K562 (cell line): ENCODE data around the gene MAN1A1. TPM values are rescaled to one million over a fixed set of nuclear protein-coding genes. Genes with fewer than 3 reads are reported as not detected.
A peak's percentile ranks its signal among the peaks of the same experiment; 100 is the strongest.

ENCODE experiments used
- ARID2 ChIP-seq: fragments of 450-650 bp; IDR thresholded peaks from 2 replicates; pipeline ENCODE4 v1.6.1; 2017; ENCODE audit warnings: antibody characterized with exemption, mild to moderate bottlenecking
- BDP1 ChIP-seq: IDR thresholded peaks from 3 replicates; pipeline ENCODE4 v1.6.1; 2011; ENCODE audit not compliant: insufficient read length, insufficient read depth
- CXXC5 ChIP-seq: fragments of 250-450 bp; sonication (Bioruptor Pico); IDR thresholded peaks from 2 replicates; pipeline ENCODE4 v1.8.0; 2022; ENCODE audit warnings: inconsistent platforms, mild to moderate bottlenecking, moderate library complexity
- EZH2 ChIP-seq: IDR thresholded peaks from 2 replicates; pipeline ENCODE4 v1.6.1; 2012; ENCODE audit warnings: low read depth, mild to moderate bottlenecking, inconsistent platforms, low read length, borderline replicate concordance
- KDM5B ChIP-seq: fragments of 200-600 bp; sonication (generic); IDR thresholded peaks from 2 replicates; pipeline ENCODE4 v1.6.1; 2012; ENCODE audit warnings: low read depth, mild to moderate bottlenecking, moderate library complexity, low read length, control low read depth, inconsistent platforms; ENCODE audit not compliant: insufficient replicate concordance
- MTA2 ChIP-seq: fragments of 450-650 bp; IDR thresholded peaks from 2 replicates; pipeline ENCODE4 v1.6.1; 2016; ENCODE audit warnings: low read depth
- MXD1 ChIP-seq: fragments of 250-450 bp; sonication (Bioruptor Pico); IDR thresholded peaks from 2 replicates; pipeline ENCODE4 v1.8.0; 2021; ENCODE audit warnings: borderline replicate concordance, mild to moderate bottlenecking, moderate library complexity; ENCODE audit not compliant: poor library complexity, severe bottlenecking
- NFE2L1 ChIP-seq: fragments of 450-650 bp; IDR thresholded peaks from 2 replicates; pipeline ENCODE4 v1.6.1; 2016; ENCODE audit warnings: missing genetic modification characterization, low read depth, mild to moderate bottlenecking, missing compliant biosample characterization, moderate library complexity, borderline replicate concordance
- NRF1 ChIP-seq, 2 experiments: fragments of 450-650 bp; IDR thresholded peaks in 1 of 2; conservative IDR thresholded peaks in 1 of 2; 2 replicates each; pipeline ENCODE4 v1.6.1; 2014; ENCODE audit warnings: mild to moderate bottlenecking in 2 of 2
- POLR2AphosphoS5 ChIP-seq: IDR thresholded peaks from 2 replicates; pipeline ENCODE4 v1.6.1; 2011; ENCODE audit warnings: mild to moderate bottlenecking, low read depth, low read length, moderate library complexity; ENCODE audit not compliant: control insufficient read depth, insufficient read depth
- RBBP5 ChIP-seq: fragments of 200-600 bp; sonication (generic); IDR thresholded peaks from 2 replicates; pipeline ENCODE4 v1.6.1; 2012; ENCODE audit warnings: borderline replicate concordance, mild to moderate bottlenecking, low read length, control low read depth, inconsistent platforms; ENCODE audit not compliant: insufficient read depth, poor library complexity, severe bottlenecking
- STAT5A ChIP-seq: IDR thresholded peaks from 2 replicates; pipeline ENCODE4 v1.6.1; 2012; ENCODE audit warnings: low read length, inconsistent platforms, borderline replicate concordance
- TAL1 ChIP-seq: fragments of 450-650 bp; IDR thresholded peaks from 2 replicates; pipeline ENCODE4 v1.6.1; 2016; ENCODE audit warnings: mild to moderate bottlenecking
- ZBTB8A ChIP-seq: fragments of 450-650 bp; IDR thresholded peaks from 2 replicates; pipeline ENCODE4 v1.6.1; 2018; ENCODE audit warnings: mild to moderate bottlenecking, moderate library complexity; ENCODE audit not compliant: partially characterized antibody
- polyA plus RNA-seq, 8 experiments: library from polyadenylated mRNA; depleted of rRNA in 4 of 8; stranded (reverse) in 5 of 8; unstranded in 3 of 8; fragments of >200 nt; fragmentation: Nextera tagmentation in 2 of 8; fragmentation: Illumina TruSeq in 1 of 8; extraction: Ambion mirVana in 2 of 8; extraction: Trizol in 1 of 8; gene quantifications; 2 replicates each; pipeline versions ENCODE4 v1.2.1 to v1.2.3, GENCODE V29; 2011 to 2014; ENCODE audit warnings: inconsistent platforms in 1 of 8, missing spikeins in 1 of 8
- total RNA-seq, 7 experiments: library from RNA; depleted of rRNA in 6 of 7; stranded (reverse); fragments of >200 nt in 6 of 7; fragmentation: Illumina TruSeq in 2 of 7; extraction: Trizol in 2 of 7; gene quantifications; 2 replicates each; pipeline versions ENCODE4 v1.2.1 to v1.2.3, GENCODE V29; 2011 to 2021; ENCODE audit warnings: low replicate concordance in 1 of 7
- TF ChIP-seq, protein P1 (sequence below): fragments of 250-450 bp; sonication (Bioruptor Pico); IDR thresholded peaks from 2 replicates; pipeline ENCODE4 v1.5.0; 2021; ENCODE audit warnings: mild to moderate bottlenecking, moderate library complexity
- TF ChIP-seq, protein P2 (sequence below), 2 experiments: fragments of 450-650 bp in 1 of 2; IDR thresholded peaks; 2 replicates each; pipeline ENCODE4 v1.6.1; 2011 to 2017; ENCODE audit warnings: low read depth in 2 of 2, antibody characterized with exemption in 1 of 2, borderline replicate concordance in 1 of 2, low read length in 1 of 2, mild to moderate bottlenecking in 1 of 2, mixed read lengths in 1 of 2; ENCODE audit not compliant: control insufficient read depth in 1 of 2

Gene MAN1A1
- total and polyA plus RNA-seq, 9 of the 15 experiments (the other 6 are each of a cell fraction or from before 2014, with no cell fraction given): 24.5 to 78.4 (median 59.7) TPM

DNA sequence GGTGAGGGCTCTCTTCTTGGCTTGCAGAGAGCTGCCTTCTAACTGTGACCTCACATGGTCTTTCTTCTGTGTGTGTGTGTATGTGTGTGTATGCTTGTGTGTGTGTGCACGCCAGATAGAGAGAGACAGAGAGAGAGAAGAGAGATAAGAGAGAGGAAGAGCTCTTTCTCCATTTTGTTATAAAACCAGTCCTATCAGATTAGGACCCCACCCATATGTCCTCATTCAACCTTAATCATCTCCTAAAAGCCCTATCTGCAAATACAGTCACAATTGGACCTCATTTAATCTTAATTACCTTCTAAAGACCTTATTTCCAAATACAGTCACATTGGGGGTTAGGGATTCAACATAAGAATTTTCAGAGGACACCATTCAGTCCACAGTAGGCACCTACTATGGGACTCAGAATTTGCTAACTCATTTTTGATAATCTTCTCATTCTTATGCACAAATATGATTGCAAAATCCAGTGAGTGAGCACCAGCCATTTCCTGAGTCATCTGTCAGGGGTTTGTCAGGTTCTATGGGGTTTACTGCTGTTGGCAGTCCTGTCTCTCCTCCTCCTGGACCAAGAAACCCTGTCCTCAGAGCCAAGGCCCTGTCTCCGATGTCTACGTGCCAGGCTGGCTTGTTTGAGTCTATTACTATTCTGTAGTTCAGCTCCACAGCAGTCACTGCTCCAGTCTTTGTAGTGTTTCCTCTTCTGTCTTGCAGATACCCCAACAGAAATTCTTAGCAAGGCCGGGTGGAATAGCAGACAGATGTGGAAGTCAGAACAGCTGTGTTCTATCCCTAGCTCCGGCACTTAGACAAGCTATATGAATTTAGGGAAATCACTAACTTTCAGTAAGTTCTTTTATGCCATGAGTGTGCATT lies 212.1 kb downstream of the MAN1A1 start (continued):
- TF ChIP-seq, protein P1, sequence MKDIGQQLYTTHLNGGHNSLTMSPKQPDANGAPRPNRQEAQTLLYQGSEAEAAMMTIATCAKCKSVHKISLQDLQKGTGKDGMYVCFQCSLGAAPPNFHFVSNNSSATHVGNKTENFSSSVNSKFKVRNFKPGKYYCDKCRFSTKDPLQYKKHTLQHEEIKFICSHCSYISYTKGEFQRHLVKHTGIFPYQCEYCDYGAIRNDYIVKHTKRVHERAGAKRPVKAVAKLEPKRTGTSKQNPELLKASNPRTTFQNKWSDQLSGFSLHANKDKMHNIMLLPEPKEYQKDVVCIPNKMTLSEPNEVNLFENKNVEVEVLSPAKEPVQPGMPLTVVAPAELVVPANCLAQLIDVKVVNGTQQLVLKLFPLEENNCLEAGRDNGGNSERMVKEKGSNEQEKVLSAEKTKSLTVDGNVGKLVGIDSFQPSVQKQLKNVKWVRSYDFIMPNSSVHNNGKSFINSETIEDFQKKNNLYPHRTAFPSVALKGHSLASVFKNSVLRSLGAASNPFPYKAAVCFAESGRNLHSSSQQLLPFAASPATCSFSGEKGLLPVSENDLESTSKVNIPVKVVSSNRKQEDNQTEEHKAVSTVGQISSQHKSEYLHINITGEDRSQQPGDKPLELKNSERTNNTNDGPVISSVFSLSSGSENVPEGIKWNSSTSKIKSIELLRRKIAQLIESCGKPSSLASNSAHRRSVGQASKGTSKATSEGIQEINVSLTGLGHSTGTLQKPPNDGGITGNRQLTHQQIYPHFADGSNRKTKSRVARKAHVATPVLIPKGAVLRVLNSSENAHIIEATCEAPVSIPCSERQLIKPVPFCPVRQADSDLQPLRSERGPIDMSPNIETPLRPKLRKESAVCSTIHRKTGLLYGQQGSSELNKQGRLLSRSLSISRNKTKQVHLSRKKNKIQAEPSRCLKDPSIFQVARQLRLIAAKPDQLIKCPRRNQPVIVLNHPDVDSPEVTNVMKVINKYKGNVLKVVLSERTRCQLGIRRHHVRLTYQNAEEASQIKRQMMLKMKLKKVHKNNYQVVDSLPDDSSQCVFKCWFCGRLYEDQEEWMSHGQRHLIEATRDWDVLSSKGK (CRISPR knock-in tag): no peak
- TF ChIP-seq NFE2L1 (peak; percentile 44; the same call in 1 of the 2 replicates), BDP1 (no peak), NRF1 (conservative IDR thresholded peaks at IDR 0.05 in 1 of 2, IDR thresholded peaks at IDR 0.05 in 1 of 2) (peak in 1 of 2 experiments; percentile 18; a peak in 2 of 4 replicates), EZH2 (no peak), MXD1 (CRISPR knock-in tag) (no peak), ARID2 (peak; percentile 53), STAT5A (peak; percentile 59), KDM5B (no peak), ZBTB8A (no peak), RBBP5 (no peak), MTA2 (peak; percentile 89), CXXC5 (CRISPR knock-in tag) (peak; percentile 85), POLR2AphosphoS5 (peak; percentile 67; the same call in 1 of the 2 replicates), TAL1 (peak; percentile 90)
- TF ChIP-seq, protein P2, sequence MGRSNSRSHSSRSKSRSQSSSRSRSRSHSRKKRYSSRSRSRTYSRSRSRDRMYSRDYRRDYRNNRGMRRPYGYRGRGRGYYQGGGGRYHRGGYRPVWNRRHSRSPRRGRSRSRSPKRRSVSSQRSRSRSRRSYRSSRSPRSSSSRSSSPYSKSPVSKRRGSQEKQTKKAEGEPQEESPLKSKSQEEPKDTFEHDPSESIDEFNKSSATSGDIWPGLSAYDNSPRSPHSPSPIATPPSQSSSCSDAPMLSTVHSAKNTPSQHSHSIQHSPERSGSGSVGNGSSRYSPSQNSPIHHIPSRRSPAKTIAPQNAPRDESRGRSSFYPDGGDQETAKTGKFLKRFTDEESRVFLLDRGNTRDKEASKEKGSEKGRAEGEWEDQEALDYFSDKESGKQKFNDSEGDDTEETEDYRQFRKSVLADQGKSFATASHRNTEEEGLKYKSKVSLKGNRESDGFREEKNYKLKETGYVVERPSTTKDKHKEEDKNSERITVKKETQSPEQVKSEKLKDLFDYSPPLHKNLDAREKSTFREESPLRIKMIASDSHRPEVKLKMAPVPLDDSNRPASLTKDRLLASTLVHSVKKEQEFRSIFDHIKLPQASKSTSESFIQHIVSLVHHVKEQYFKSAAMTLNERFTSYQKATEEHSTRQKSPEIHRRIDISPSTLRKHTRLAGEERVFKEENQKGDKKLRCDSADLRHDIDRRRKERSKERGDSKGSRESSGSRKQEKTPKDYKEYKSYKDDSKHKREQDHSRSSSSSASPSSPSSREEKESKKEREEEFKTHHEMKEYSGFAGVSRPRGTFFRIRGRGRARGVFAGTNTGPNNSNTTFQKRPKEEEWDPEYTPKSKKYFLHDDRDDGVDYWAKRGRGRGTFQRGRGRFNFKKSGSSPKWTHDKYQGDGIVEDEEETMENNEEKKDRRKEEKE (IDR thresholded peaks at IDR 0.05; ENCODE audit: borderline replicate concordance in 1 of 2, control insufficient read depth in 1 of 2, low read depth in 2 of 2, low read length in 1 of 2): 0 out of 4 replicates have a peak, but pooled peaks of 1 of the 2 experiments have one; percentile 52
